Adipose tissue (tissue), 3 donors: ENCODE results near the gene SPATA21. TPM values are rescaled to one million over a fixed set of nuclear protein-coding genes. Genes with fewer than 3 reads are reported as not detected.
"Not testable (repeated sequence)": the region's sequence is repeated elsewhere in the genome, so short reads cannot be mapped to it uniquely, and the experiment has no call there.

Experiments
- H3K27ac ChIP-seq: one replicate; pipeline ENCODE4 v1.5.1; 2013; ENCODE audit warnings: low read depth, low read length
- WGBS, 3 donors: extraction: QIAGEN DNeasy Blood & Tissue Kit; methylation state at CpG; one replicate each; pipeline ENCODE4 v1.1.7; 2013; 5-methylcytosine and 5-hydroxymethylcytosine counted together
- polyA plus RNA-seq, 3 donors: library from polyadenylated mRNA; stranded (reverse); fragments of 200-250 nt; gene quantifications; one replicate each; pipeline ENCODE4 v1.2.3, GENCODE V29; 2013
- donor health status: healthy with polysubstance abuse.
- donor health status: Bipolar disorder and iron deficiency.
- donor health status: healthy.

Gene SPATA21
- polyA plus RNA-seq, 3 donors: 0.11 to 0.36 (median 0.13) TPM

GRCh38 chr1:16367968-16368890 lies 69.0 kb downstream of the SPATA21 start:
- whole genome bisulfite sequencing, 3 donors: 2 to 4% (median 3%) methylated on average over 24 of the region's 24 CpGs

GRCh38 chr1:16367258-16367967 lies 69.8 kb downstream of the SPATA21 start:
- H3K27ac ChIP-seq: peak overlapping the region; percentile 82
- 0 to 1% (median 0%) methylated on average over 32 to 47 of the region's 47 CpGs for WGBS, 3 donors

More at GRCh38 chr1:16367968-16368890, 69.0 kb downstream of the SPATA21 start:
- H3K27ac ChIP-seq: peak overlapping the region; percentile 82

GRCh38 chr1:16366722-16367257 lies 70.4 kb downstream of the SPATA21 start, which contains the start of gene SZRD1:
Gene SZRD1, plus strand, starts transcription at chr1:16367242. Its CDS starts 16 bp downstream, at chr1:16367258.
- peak within 1 kb of the TSS; percentile 82 for H3K27ac ChIP-seq
- 1 to 2% (median 2%) methylated on average over 24 of the region's 24 CpGs for WGBS, 3 donors

- H3K27ac ChIP-seq: not testable (repeated sequence)
- WGBS, 3 donors: 46 to 61% (median 50%) methylated on average over 3 of the region's 3 CpGs
These were observed 72.1 kb downstream of the SPATA21 start for GRCh38 chr1:16365146-16365498.

- WGBS, 3 donors: 82 to 86% (median 83%) methylated on average over 3 of the region's 3 CpGs
- no peak overlapping the region for H3K27ac ChIP-seq
These were observed 80.4 kb downstream of the SPATA21 start for GRCh38 chr1:16356867-16357266.

- 75 to 92% (median 81%) methylated on average over 2 of the region's 2 CpGs for WGBS, 3 donors
These were observed 82.6 kb downstream of the SPATA21 start for GRCh38 chr1:16354619-16355018.

GRCh38 chr1:16352842-16353535 lies 84.2 kb downstream of the SPATA21 start:
- H3K27ac ChIP-seq: no peak overlapping the region
- WGBS, 3 donors: 47 to 54% (median 50%) methylated on average over 11 of the region's 11 CpGs

More at GRCh38 chr1:16354619-16355018, 82.6 kb downstream of the SPATA21 start:
- H3K27ac ChIP-seq: no peak overlapping the region

- 0 to 1% (median 0%) methylated on average over 59 to 81 of the region's 81 CpGs for WGBS, 3 donors
- H3K27ac ChIP-seq: peak within 1 kb of the TSS; percentile 74
These were observed 85.0 kb downstream of the SPATA21 start, which contains the start of gene FBXO42 for GRCh38 chr1:16351994-16352841. Gene FBXO42, minus strand, starts transcription at chr1:16352480. Its CDS starts 37,062 bp downstream, at chr1:16315418.

GRCh38 chr1:16351456-16351993 lies 85.7 kb downstream of the SPATA21 start:
- 1% methylated on average over 20 of the region's 20 CpGs for WGBS, 3 donors
- H3K27ac ChIP-seq: peak overlapping the region; percentile 74

GRCh38 chr1:16349847-16350406 lies 87.3 kb downstream of the SPATA21 start:
- no peak overlapping the region for H3K27ac ChIP-seq
- WGBS, 3 donors: 48 to 67% (median 67%) methylated on average over 2 of the region's 2 CpGs

Other genes starting within 250 kb of the SPATA21 start
- gene ARHGEF19, start 224.8 kb downstream of the SPATA21 start, polyA plus RNA-seq: 1 to 10 TPM; 5.5 to 8.4 (median 6.8) TPM
- 1 to 10 TPM; 1.8 to 3.3 (median 3.2) TPM for gene CPLANE2, start 200.2 kb downstream of the SPATA21 start, polyA plus RNA-seq
- 10 to 100 TPM in 2 of 3 donors, 1 to 10 TPM in 1; 7.4 to 12.4 (median 10.1) TPM for gene FBXO42, start 84.9 kb downstream of the SPATA21 start, polyA plus RNA-seq
- gene SZRD1, start 70.2 kb downstream of the SPATA21 start, polyA plus RNA-seq: 10 to 100 TPM; 30.1 to 93.6 (median 84.9) TPM
- 10 to 100 TPM; 17.6 to 56.8 (median 36.4) TPM for gene NECAP2, start 3.3 kb upstream of the SPATA21 start, polyA plus RNA-seq
- gene RNU1-1, start 76.9 kb upstream of the SPATA21 start, polyA plus RNA-seq: not detected
- 10 to 100 TPM in 1 of 3 donors, 1 to 10 TPM in 2; 3.5 to 16.1 (median 5.6) TPM for gene NBPF1, start 176.1 kb upstream of the SPATA21 start, polyA plus RNA-seq
- gene RNU1-3, start 229.5 kb upstream of the SPATA21 start, polyA plus RNA-seq: not detected